ES-I3 (cell line): ENCODE data around the gene RAB30.
"Not testable (repeated sequence)": the region's sequence is repeated elsewhere in the genome, so short reads cannot be mapped to it uniquely, and the experiment has no call there.

Experiments used
- H3K36me3 ChIP-seq: 2 replicates; pipeline ENCODE4 v1.6.1; 2013; ENCODE audit warnings: mild to moderate bottlenecking, low read length, control low read depth, moderate library complexity; ENCODE audit not compliant: insufficient read depth
- H3K4me1 ChIP-seq: 2 replicates; pipeline ENCODE4 v1.6.1; 2013; ENCODE audit warnings: mild to moderate bottlenecking, control low read depth, low read length; ENCODE audit not compliant: insufficient read depth
- H3K9ac ChIP-seq: 2 replicates; pipeline ENCODE4 v1.6.1; 2013; ENCODE audit warnings: low read depth, mild to moderate bottlenecking, low read length, moderate library complexity
- H3K9me3 ChIP-seq: 2 replicates; pipeline ENCODE4 v1.6.1; 2013; ENCODE audit warnings: mild to moderate bottlenecking, low read length, moderate library complexity; ENCODE audit not compliant: control insufficient read depth, insufficient read depth

The RAB30 gene

GRCh38 chr11:83020942-83021779, 50.5 kb downstream of the RAB30 start:
- H3K9me3 ChIP-seq, result no peaks in the 10 kb centered on the region
- H3K4me1 ChIP-seq, result peaks cover 15% of the 10 kb centered on the region
- no peaks in the 10 kb centered on the region for H3K36me3 ChIP-seq
- no peak overlapping the region for H3K9ac ChIP-seq

GRCh38 chr11:83019888-83020579, 51.7 kb downstream of the RAB30 start:
- H3K36me3 ChIP-seq, result no peaks in the 10 kb centered on the region
- no peaks in the 10 kb centered on the region for H3K9me3 ChIP-seq
- peaks cover 9% of the 10 kb centered on the region for H3K4me1 ChIP-seq
- H3K9ac ChIP-seq, result no peak overlapping the region

GRCh38 chr11:83014951-83015350, 56.7 kb downstream of the RAB30 start:
- H3K4me1 ChIP-seq, result no peaks in the 10 kb centered on the region

DNA sequence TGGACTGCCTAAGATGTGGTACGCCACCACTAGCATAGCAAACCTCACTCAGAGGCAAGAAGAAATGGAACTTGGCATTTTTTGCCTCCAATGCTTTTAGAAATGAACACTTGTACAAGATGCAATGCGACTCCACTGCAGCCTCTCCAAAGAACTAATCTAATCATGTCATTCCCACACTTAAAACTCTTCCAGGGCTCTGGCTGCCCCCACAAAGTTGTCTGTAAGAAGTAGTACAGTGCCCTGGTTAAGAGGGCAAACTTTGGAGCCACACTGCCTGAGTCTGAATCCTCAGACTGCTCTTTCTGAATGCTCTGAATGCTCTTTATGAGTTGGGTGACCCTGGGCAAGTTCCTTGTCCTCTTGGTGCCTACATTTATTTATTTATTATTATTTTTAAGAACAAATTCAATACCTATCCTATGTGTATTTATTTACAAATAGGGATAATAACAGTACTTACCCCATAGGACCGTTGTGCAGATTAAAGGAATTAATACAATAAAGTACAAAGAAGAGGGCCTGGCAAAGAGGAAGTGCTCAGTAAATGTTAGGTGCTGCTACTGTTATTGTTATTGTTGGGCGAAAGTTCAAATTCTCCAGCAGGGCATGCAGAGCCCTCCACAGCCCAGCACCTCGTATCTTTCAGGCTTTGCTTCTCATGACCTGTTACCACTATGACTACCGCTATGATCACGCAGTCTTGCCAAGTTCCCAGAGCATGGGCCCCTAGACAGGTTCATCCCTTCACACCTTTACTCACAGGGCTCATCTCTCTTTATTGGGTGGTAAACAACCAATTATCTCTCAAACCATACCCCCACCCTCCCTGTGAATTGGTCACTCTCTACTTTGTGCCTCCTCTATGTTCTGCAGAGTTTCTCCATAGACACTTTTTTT, 59.3 kb downstream of the RAB30 start:
- peaks cover 7% of the 10 kb centered on the region; the same call in 1 of the 2 replicates for H3K4me1 ChIP-seq
- no peaks in the 10 kb centered on the region for H3K36me3 ChIP-seq
- H3K9ac ChIP-seq, result no peak overlapping the region
- no peaks in the 10 kb centered on the region for H3K9me3 ChIP-seq

More at GRCh38 chr11:83014951-83015350, 56.7 kb downstream of the RAB30 start:
- Histone ChIP-seq H3K9ac (no peak overlapping the region), H3K9me3 (no peaks in the 10 kb centered on the region), H3K36me3 (no peaks in the 10 kb centered on the region)

DNA sequence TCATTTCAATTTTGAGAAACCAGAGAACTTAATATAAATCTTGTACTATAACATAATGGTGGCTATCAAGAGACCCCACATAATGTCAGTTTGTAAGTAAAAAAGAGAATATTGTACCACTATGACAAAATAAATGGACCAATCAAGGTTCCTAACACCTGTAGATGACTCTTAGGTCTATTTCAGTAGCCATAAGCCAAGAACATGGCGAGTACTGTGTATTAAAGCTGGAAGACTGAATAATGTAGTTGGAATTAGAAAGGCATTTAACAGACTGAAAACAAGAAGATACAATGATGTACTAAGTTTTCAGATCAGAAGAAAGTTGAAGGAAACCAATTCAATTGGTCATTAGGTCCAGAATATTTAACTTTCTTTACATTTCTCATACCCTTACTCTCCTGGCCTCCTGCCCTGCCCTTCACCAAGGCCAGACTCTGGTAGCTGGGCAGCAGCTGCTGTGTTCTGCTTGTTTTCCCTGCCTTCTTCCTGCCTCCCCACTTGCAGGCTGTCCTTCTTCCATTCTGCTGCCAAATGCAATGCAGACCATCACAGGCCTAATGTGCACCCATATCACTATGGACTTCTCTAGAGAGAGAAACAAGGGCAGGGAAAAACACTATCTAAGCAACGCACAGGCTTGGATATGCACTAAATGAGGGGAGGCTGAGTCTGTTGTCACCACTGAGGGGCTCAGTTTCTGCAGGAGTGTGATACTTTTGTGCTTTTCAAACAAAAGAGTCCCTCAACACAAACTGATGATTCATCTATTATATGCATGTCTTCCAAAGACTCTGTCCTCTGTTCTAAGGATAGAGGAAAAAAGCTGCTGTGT, 60.1 kb downstream of the RAB30 start:
- peaks cover 7% of the 10 kb centered on the region; the same call in 1 of the 2 replicates for H3K4me1 ChIP-seq

GRCh38 chr11:83009999-83010398, 61.7 kb downstream of the RAB30 start:
- H3K9ac ChIP-seq, result no peak overlapping the region
- no peaks in the 10 kb centered on the region for H3K9me3 ChIP-seq
- H3K4me1 ChIP-seq, result peaks cover 7% of the 10 kb centered on the region; the same call in 1 of the 2 replicates
- H3K36me3 ChIP-seq, result no peaks in the 10 kb centered on the region

More for the DNA sequence above, 60.1 kb downstream of the RAB30 start:
- Histone ChIP-seq H3K9me3 (no peaks in the 10 kb centered on the region), H3K36me3 (no peaks in the 10 kb centered on the region), H3K9ac (no peak overlapping the region)

DNA sequence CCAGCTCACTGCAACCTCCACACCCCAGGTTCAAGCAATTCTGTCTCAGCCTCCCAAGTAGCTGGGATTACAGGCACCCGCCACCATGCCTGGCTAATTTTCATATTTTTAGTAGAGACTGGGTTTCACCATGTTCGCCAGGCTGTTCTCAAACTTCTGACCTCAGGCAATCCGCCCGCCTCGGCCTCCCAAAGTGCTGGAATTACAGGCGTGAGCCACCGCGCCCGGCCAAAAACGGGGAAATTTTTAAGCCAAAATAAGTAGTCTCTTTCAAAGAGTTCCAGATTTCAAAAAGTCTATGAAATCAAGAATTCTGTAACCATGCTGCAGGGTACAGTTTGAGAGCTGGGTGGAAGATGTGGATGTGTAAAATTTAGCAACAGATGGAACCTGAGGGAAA, 62.6 kb downstream of the RAB30 start:
- H3K9me3 ChIP-seq, H3K9ac ChIP-seq, H3K36me3 ChIP-seq, H3K4me1 ChIP-seq: not testable (repeated sequence)

DNA sequence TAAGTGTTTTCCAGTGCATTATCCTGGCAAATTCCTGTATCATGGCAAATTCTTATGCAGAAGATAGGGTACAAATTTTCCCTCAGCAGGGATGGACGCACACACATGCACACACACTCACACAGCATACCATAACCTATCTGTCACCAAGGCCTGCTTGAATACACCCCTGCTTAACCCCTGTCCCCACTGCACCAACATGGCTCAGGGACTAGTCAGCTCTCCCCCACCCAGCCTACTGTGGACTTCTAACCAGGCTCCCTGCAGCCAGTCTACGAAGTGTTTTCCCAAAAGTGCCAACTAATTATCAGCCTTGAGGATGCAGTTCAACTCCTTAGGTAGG, 63.1 kb downstream of the RAB30 start:
- peaks cover 7% of the 10 kb centered on the region; the same call in 1 of the 2 replicates for H3K4me1 ChIP-seq
- H3K9me3 ChIP-seq, result no peaks in the 10 kb centered on the region
- H3K36me3 ChIP-seq, result no peaks in the 10 kb centered on the region
- no peak overlapping the region for H3K9ac ChIP-seq

DNA sequence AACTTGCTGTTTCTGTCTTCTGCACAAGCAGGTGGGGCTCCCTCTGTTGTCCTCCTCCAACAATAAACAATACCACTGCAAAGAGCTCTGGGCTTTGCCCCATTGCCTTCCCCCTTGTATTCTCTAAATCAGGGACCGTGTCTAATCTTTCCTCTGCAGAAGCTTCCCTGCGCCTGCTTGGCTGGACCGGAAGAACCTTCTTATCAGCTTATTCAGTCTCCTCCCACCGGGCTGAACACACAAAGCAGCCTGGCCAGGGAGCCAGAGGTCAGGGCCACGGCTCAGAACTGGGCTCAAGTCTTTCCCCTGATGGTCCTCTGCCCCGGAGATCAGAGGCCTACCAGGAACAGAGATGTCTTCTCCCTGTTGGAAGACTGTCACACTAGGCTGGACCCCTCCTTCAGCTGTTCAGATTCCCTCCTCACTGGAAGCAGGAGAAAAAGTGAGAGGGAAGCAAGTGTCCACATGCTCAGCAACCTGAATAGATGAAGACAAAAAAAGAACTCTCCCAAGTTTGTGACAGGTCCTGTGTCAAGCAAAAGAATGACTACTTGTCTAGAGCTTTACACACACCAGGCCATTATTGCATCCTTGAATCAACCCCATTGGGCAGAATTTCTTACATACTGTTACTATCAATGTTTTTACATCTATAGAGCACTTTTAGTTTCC, 63.7 kb downstream of the RAB30 start:
- Histone ChIP-seq H3K9me3 (no peaks in the 10 kb centered on the region), H3K4me1 (peaks cover 7% of the 10 kb centered on the region; the same call in 1 of the 2 replicates), H3K9ac (no peak overlapping the region), H3K36me3 (no peaks in the 10 kb centered on the region)

DNA sequence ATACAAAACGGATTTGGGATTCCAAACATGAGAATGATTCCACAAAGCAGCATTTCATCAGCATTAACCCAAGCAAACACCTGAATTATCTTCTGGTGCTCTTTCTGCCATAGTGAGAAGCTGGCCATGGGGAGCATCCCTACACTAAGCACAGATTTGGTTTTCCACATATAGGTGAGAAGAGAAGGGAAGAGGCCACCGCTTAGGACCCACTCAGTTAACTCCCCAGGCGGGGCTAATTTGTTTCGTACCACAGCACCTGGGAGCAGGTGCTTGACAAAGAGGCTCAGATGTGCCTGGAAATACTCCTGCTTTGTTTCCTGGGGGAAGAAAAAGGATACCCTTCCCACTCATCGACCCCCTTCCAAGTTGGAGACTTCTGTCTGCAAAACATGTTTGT, 64.2 kb downstream of the RAB30 start:
- H3K9me3 ChIP-seq, result no peaks in the 10 kb centered on the region
- H3K9ac ChIP-seq, result no peak overlapping the region
- H3K36me3 ChIP-seq, result no peaks in the 10 kb centered on the region
- H3K4me1 ChIP-seq, result peaks cover 7% of the 10 kb centered on the region; the same call in 1 of the 2 replicates

DNA sequence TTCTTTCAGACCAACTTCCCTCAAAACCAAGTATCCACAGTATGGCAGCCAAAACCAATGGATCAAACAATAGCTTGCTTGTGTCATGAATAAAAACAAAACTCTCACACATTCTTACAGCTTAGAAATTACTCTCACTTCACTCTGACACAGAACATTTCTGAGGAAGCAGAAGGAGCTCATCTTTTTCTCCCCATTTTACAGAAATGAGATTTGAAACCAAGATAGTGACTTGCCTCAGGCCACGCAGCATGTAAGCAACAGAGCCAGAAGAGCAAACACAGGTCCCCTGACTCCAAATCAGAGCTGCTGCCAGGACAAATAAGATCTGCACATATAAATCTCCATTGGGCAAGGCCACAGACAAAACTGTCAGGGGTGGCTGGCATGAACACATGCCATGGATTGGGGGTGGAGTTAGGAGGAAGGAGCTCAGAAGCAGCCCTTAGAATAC, 64.8 kb downstream of the RAB30 start:
- Histone ChIP-seq H3K36me3 (no peaks in the 10 kb centered on the region), H3K9me3 (no peaks in the 10 kb centered on the region), H3K4me1 (peaks cover 7% of the 10 kb centered on the region; the same call in 1 of the 2 replicates), H3K9ac (no peak overlapping the region)

DNA sequence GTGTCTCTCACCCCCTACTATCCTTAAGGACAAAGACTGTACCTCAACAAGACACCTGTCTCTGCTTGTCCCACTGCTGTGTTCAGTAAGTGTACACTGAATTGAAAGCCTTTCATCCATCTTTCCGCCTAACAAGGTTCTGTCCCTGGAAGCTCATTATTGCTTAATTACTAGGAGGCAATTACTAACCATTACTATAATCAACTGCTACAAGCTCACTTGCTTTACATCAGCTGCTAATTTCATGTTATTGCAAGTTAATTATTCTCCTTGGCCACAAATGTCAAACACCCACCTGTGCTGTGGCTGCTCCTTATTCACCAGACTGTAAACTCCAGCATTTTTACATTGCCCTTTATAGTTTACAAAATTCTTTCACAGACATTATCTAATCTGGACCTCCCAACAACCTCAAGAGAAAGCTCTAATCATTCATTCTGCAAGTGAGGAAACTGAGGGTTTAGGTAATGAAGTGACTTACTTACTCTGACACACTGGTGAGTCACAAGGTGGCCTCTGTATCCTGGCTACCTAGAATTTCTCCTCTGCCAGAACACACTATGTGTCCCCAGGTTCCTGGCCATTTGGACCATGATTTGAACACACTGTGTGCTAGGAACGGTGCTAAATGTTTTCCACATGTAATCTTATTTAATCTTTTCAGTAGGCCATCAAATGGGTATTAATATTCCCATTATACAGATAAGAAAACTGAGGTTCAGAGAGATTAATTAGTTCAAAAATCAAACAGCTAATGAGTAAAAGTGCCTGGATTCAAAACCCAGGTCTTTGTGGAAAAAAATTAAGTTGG, 66.7 kb downstream of the RAB30 start:
- Histone ChIP-seq H3K9ac (no peak overlapping the region), H3K9me3 (no peaks in the 10 kb centered on the region), H3K36me3 (no peaks in the 10 kb centered on the region), H3K4me1 (peaks cover 7% of the 10 kb centered on the region; the same call in 1 of the 2 replicates)
